Endothelial cell of umbilical vein (primary cell): ENCODE results near the gene CCDC126. TPM values are rescaled to one million over a fixed set of nuclear protein-coding genes. Genes with fewer than 3 reads are reported as not detected.

Experiments
- BruUV-seq: library from RNA; stranded (reverse); fragments of 400-500 nt; replicated peaks from 2 replicates; lab custom pipeline; 2021; lab: Mats Ljungman, UMichigan
- CTCF ChIA-PET: fragments of 300-600, 350-600 bp; sonication (Branson Sonifier 250); formaldehyde crosslinking; loops from one replicate; lab custom pipeline; 2021; ENCODE audit warnings: antibody characterized with exemption, inconsistent platforms; lab: Charles Lee
- POLR2A ChIA-PET: fragments of 300-600, 350-600 bp; sonication (Branson Sonifier 250); formaldehyde crosslinking; loops from one replicate; lab custom pipeline; 2021; ENCODE audit warnings: antibody characterized with exemption, inconsistent platforms; lab: Charles Lee
- DNase-seq: peaks from one replicate; pipeline ENCODE4 v3.0.0-alpha.2; 2011; ENCODE audit warnings: low read depth, low spot score
- FAIRE-seq: peaks from 2 replicates; lab custom pipeline; 2011; peaks lifted over from hg19 to GRCh38; lab: Jason Lieb, UNC
- H2AFZ ChIP-seq: 2 replicates; pipeline ENCODE4 v1.6.0; 2012; ENCODE audit warnings: low read depth, low read length, control low read depth, inconsistent platforms
- H3K27ac ChIP-seq: 2 replicates; pipeline ENCODE4 v1.5.1; 2011; ENCODE audit warnings: low read depth, mild to moderate bottlenecking, control low read depth, low read length, moderate library complexity; ENCODE audit not compliant: insufficient read depth
- H3K27me3 ChIP-seq, 2 experiments: 2 replicates each; pipeline versions ENCODE4 v1.6.0 to v1.6.1; 2011; ENCODE audit warnings: low read length in 2 of 2, mixed read lengths in 1 of 2; ENCODE audit not compliant: control insufficient read depth in 2 of 2, insufficient read depth in 2 of 2
- H3K36me3 ChIP-seq, 2 experiments: 2 replicates in 1 of 2; 3 replicates in 1 of 2; pipeline ENCODE4 v1.5.1; 2011; ENCODE audit warnings: low read length in 2 of 2, mild to moderate bottlenecking in 1 of 2, moderate library complexity in 1 of 2; ENCODE audit not compliant: control insufficient read depth in 2 of 2, insufficient read depth in 2 of 2; ENCODE audit errors: extremely low read depth in 1 of 2
- H3K4me1 ChIP-seq: 3 replicates; pipeline ENCODE4 v1.5.1; 2011; ENCODE audit warnings: mild to moderate bottlenecking, low read length; ENCODE audit not compliant: control insufficient read depth, insufficient read depth; ENCODE audit errors: extremely low read depth
- H3K4me2 ChIP-seq: 2 replicates; pipeline ENCODE4 v1.6.1; 2011; ENCODE audit warnings: low read length, control low read depth, mixed read lengths; ENCODE audit not compliant: insufficient read depth
- H3K4me3 ChIP-seq, 3 experiments: fragments of 200-600 bp in 1 of 3; sonication (generic), shearing (Covaris generic) in 1 of 3; replicated peaks in 1 of 3; 2 replicates each; pipeline ENCODE4 v1.5.1; 2011 to 2016; ENCODE audit warnings: control low read depth in 3 of 3, low read length in 3 of 3, mild to moderate bottlenecking in 2 of 3, inconsistent platforms in 1 of 3, low read depth in 1 of 3, moderate library complexity in 1 of 3; ENCODE audit not compliant: insufficient read depth in 1 of 3
- H3K79me2 ChIP-seq: 2 replicates; pipeline ENCODE4 v1.6.0; 2012; ENCODE audit warnings: low read length, inconsistent platforms; ENCODE audit not compliant: control insufficient read depth, insufficient read depth
- H3K9ac ChIP-seq: replicated peaks from 2 replicates; pipeline ENCODE3; 2011; ENCODE audit warnings: low read length, control low read depth; ENCODE audit not compliant: insufficient read depth; ENCODE audit errors: extremely low read depth
- H3K9me1 ChIP-seq: replicated peaks from 3 replicates; pipeline ENCODE4 v1.6.0; 2011; ENCODE audit warnings: mild to moderate bottlenecking, low read length; ENCODE audit not compliant: control insufficient read depth, insufficient read depth; ENCODE audit errors: extremely low read depth
- H3K9me3 ChIP-seq: replicated peaks from 2 replicates; pipeline ENCODE4 v1.5.1; 2012; ENCODE audit warnings: low read length, inconsistent platforms; ENCODE audit not compliant: control insufficient read depth, insufficient read depth
- H4K20me1 ChIP-seq: replicated peaks from 2 replicates; pipeline ENCODE3; 2011; ENCODE audit warnings: mild to moderate bottlenecking, low read length; ENCODE audit not compliant: control insufficient read depth, insufficient read depth; ENCODE audit errors: extremely low read depth
- EZH2 ChIP-seq: IDR thresholded peaks from 2 replicates; pipeline ENCODE4 v1.6.1; 2012; ENCODE audit warnings: borderline replicate concordance, low read depth, mild to moderate bottlenecking, moderate library complexity, low read length, inconsistent platforms; ENCODE audit not compliant: severe bottlenecking
- FOS ChIP-seq: IDR thresholded peaks from 2 replicates; pipeline ENCODE4 v1.6.1; 2011; ENCODE audit warnings: mild to moderate bottlenecking, low read length, moderate library complexity, borderline replicate concordance; ENCODE audit not compliant: insufficient read depth
- GATA2 ChIP-seq: IDR thresholded peaks from 2 replicates; pipeline ENCODE4 v1.7.0; 2011; ENCODE audit warnings: low read depth, mild to moderate bottlenecking, moderate library complexity, mixed read lengths, low read length; ENCODE audit not compliant: insufficient read length, insufficient read depth
- JUN ChIP-seq: IDR thresholded peaks from 2 replicates; pipeline ENCODE4 v1.6.1; 2011; ENCODE audit warnings: borderline replicate concordance, low read depth; ENCODE audit not compliant: insufficient read length, insufficient read depth
- MYC ChIP-seq: IDR thresholded peaks from one replicate; pipeline ENCODE4 v1.6.1; 2011; ENCODE audit warnings: mild to moderate bottlenecking, low read depth, low read length
- POLR2A ChIP-seq: IDR thresholded peaks from 2 replicates; pipeline ENCODE4 v1.6.1; 2012; ENCODE audit warnings: low read depth, mild to moderate bottlenecking, control low read depth, low read length
- POLR2AphosphoS5 ChIP-seq: IDR thresholded peaks from 2 replicates; pipeline ENCODE4 v1.6.1; 2012; ENCODE audit warnings: low read depth, mild to moderate bottlenecking, control low read depth, low read length, moderate library complexity; ENCODE audit not compliant: insufficient read depth
- dilution Hi-C: fragments of 300-500 bp; cut with MboI; formaldehyde crosslinking; loops from one replicate; pipeline ENCODE4 v1.15.0; 2019; ENCODE audit warnings: low sequenced_read_pairs; ENCODE audit not compliant: extremely low pct_ligation_motif_present
- intact Hi-C: fragments of 100-400 bp; cut with micrococcal nuclease; formaldehyde crosslinking; loops from one replicate; pipeline ENCODE4 v1.10.0; 2022
- polyA plus RNA-seq, 4 experiments: library from polyadenylated mRNA; depleted of rRNA in 3 of 4; stranded (reverse) in 3 of 4; unstranded in 1 of 4; fragments of >200 nt; gene quantifications; 2 replicates each; pipeline versions ENCODE4 v1.2.1 to v1.2.3, GENCODE V29; 2011 to 2012; ENCODE audit warnings: missing spikeins in 1 of 4
- total RNA-seq: library from RNA; stranded (reverse); gene quantifications from 2 replicates; pipeline ENCODE4 v1.2.3, GENCODE V29; 2021
- TF ChIP-seq, protein P1 (sequence below): IDR thresholded peaks from 2 replicates; pipeline ENCODE4 v1.6.1; 2011; ENCODE audit not compliant: insufficient read depth, insufficient read length
- TF ChIP-seq, protein P2 (sequence below), 2 donors: IDR thresholded peaks; 1 replicate in 1 of 2; 2 replicates in 1 of 2; pipeline ENCODE4 v1.5.1; 2011; ENCODE audit warnings: low read length in 2 of 2, mild to moderate bottlenecking in 2 of 2, moderate library complexity in 2 of 2, control low read depth in 1 of 2, inconsistent platforms in 1 of 2, low read depth in 1 of 2; ENCODE audit not compliant: insufficient read depth in 1 of 2; ENCODE audit errors: extremely low read depth in 1 of 2

Gene CCDC126
- total and polyA plus RNA-seq, 2 donors (not counting 3 experiments of a cell fraction or from before 2014, with no cell fraction given): 4.9 to 8.6 TPM

DNA sequence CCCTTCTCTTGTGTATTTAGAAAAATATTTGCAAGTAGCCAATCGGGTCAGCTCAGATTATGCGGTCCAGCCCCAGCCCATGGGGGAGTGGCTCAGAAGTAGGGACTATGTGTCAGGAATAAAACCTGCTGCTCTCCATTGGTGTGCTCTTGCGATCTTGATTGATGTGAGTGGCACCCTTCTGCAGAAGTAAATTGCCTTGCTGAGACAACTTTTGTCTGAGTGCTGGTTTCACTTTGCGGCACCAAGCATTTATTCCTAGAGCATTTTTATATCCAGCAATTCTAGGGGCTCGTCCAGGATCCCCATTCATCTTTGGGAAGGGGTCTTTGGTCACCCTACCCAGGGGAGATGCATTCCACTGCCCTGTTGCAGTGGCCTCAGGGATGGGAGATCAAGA, 56.8 kb downstream of the CCDC126 start:
- H3K27ac ChIP-seq: no peak overlapping the region
- dilution Hi-C loops (no loop called here), intact Hi-C loops (loop anchor here (1.0 to 10.0 kb wide), 5 partner anchors 58 to 1441 kb away; no protein-coding TSS in a partner anchor)
- FAIRE-seq (no peak), DNase-seq (no peak)
- CTCF ChIA-PET: interaction anchor here (1.0 to 2.2 kb wide), 6 partner anchors 14 to 83 kb away, joined by 3 to 11 read pairs (median 4); partner anchors contain the start of gene STK31
- no peaks in the 10 kb centered on the region for H3K9me1 ChIP-seq
- no peaks in the 10 kb centered on the region for H3K79me2 ChIP-seq
- H3K4me2 ChIP-seq: no peak overlapping the region
- no peaks in the 10 kb centered on the region for H3K9me3 ChIP-seq
- H3K4me1 ChIP-seq: no peaks in the 10 kb centered on the region
- no peaks in the 10 kb centered on the region for H4K20me1 ChIP-seq
- no TSS peak for BruUV-seq
- no peaks in the 10 kb centered on the region for H3K27me3 ChIP-seq
- POLR2A ChIA-PET: no interaction called here
- H3K36me3 ChIP-seq: no peaks in the 10 kb centered on the region
- no peak overlapping the region for H3K4me3 ChIP-seq
- TF ChIP-seq, protein P1, sequence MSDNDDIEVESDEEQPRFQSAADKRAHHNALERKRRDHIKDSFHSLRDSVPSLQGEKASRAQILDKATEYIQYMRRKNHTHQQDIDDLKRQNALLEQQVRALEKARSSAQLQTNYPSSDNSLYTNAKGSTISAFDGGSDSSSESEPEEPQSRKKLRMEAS: no peak
- TF ChIP-seq GATA2 (no peak), JUN (no peak), MYC (no peak), POLR2A (no peak), FOS (no peak), POLR2AphosphoS5 (no peak), EZH2 (no peak)
- TF ChIP-seq, protein P2, sequence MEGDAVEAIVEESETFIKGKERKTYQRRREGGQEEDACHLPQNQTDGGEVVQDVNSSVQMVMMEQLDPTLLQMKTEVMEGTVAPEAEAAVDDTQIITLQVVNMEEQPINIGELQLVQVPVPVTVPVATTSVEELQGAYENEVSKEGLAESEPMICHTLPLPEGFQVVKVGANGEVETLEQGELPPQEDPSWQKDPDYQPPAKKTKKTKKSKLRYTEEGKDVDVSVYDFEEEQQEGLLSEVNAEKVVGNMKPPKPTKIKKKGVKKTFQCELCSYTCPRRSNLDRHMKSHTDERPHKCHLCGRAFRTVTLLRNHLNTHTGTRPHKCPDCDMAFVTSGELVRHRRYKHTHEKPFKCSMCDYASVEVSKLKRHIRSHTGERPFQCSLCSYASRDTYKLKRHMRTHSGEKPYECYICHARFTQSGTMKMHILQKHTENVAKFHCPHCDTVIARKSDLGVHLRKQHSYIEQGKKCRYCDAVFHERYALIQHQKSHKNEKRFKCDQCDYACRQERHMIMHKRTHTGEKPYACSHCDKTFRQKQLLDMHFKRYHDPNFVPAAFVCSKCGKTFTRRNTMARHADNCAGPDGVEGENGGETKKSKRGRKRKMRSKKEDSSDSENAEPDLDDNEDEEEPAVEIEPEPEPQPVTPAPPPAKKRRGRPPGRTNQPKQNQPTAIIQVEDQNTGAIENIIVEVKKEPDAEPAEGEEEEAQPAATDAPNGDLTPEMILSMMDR (IDR thresholded peaks at IDR 0.05; ENCODE audit: extremely low read depth in 1 of 2, insufficient read depth in 1 of 2, low read depth in 1 of 2, low read length in 2 of 2): no peak
- H2AFZ ChIP-seq: no peak overlapping the region
- no peak overlapping the region for H3K9ac ChIP-seq
